Measurements from ENCODE around the gene SEMA6A.

GRCh38 chr5:116451066-116451465, 123.6 kb downstream of the SEMA6A start:
- TF ChIP-seq CTCF (IDR thresholded peaks at IDR 0.05) = no peak
- TF ChIP-seq POLR2A (IDR thresholded peaks at IDR 0.05) = no peak

Data from Peyer's patch (tissue), 4 donors.